Endothelial cell of umbilical vein (primary cell): ENCODE results near the gene SNX33.

Experiments used
- EZH2 ChIP-seq: IDR thresholded peaks from 2 replicates; pipeline ENCODE4 v1.6.1; 2012; ENCODE audit warnings: borderline replicate concordance, low read depth, mild to moderate bottlenecking, moderate library complexity, low read length, inconsistent platforms; ENCODE audit not compliant: severe bottlenecking
- JUN ChIP-seq: IDR thresholded peaks from 2 replicates; pipeline ENCODE4 v1.6.1; 2011; ENCODE audit warnings: borderline replicate concordance, low read depth; ENCODE audit not compliant: insufficient read length, insufficient read depth
- MYC ChIP-seq: IDR thresholded peaks from one replicate; pipeline ENCODE4 v1.6.1; 2011; ENCODE audit warnings: mild to moderate bottlenecking, low read depth, low read length
- POLR2A ChIP-seq: IDR thresholded peaks from 2 replicates; pipeline ENCODE4 v1.6.1; 2012; ENCODE audit warnings: low read depth, mild to moderate bottlenecking, control low read depth, low read length
- POLR2AphosphoS5 ChIP-seq: IDR thresholded peaks from 2 replicates; pipeline ENCODE4 v1.6.1; 2012; ENCODE audit warnings: low read depth, mild to moderate bottlenecking, control low read depth, low read length, moderate library complexity; ENCODE audit not compliant: insufficient read depth
- TF ChIP-seq, protein P1 (sequence below), 2 donors: IDR thresholded peaks; 1 replicate in 1 of 2; 2 replicates in 1 of 2; pipeline ENCODE4 v1.5.1; 2011; ENCODE audit warnings: low read length in 2 of 2, mild to moderate bottlenecking in 2 of 2, moderate library complexity in 2 of 2, control low read depth in 1 of 2, inconsistent platforms in 1 of 2, low read depth in 1 of 2; ENCODE audit not compliant: insufficient read depth in 1 of 2; ENCODE audit errors: extremely low read depth in 1 of 2
- TF ChIP-seq, protein P2 (sequence below): IDR thresholded peaks from 2 replicates; pipeline ENCODE4 v1.6.1; 2011; ENCODE audit not compliant: insufficient read depth, insufficient read length

- no peak for TF ChIP-seq POLR2A
- TF ChIP-seq, protein P1, sequence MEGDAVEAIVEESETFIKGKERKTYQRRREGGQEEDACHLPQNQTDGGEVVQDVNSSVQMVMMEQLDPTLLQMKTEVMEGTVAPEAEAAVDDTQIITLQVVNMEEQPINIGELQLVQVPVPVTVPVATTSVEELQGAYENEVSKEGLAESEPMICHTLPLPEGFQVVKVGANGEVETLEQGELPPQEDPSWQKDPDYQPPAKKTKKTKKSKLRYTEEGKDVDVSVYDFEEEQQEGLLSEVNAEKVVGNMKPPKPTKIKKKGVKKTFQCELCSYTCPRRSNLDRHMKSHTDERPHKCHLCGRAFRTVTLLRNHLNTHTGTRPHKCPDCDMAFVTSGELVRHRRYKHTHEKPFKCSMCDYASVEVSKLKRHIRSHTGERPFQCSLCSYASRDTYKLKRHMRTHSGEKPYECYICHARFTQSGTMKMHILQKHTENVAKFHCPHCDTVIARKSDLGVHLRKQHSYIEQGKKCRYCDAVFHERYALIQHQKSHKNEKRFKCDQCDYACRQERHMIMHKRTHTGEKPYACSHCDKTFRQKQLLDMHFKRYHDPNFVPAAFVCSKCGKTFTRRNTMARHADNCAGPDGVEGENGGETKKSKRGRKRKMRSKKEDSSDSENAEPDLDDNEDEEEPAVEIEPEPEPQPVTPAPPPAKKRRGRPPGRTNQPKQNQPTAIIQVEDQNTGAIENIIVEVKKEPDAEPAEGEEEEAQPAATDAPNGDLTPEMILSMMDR (IDR thresholded peaks at IDR 0.05; ENCODE audit: extremely low read depth in 1 of 2, insufficient read depth in 1 of 2, low read depth in 1 of 2, low read length in 2 of 2), result no peak
- TF ChIP-seq POLR2AphosphoS5, result no peak
- TF ChIP-seq MYC, result no peak
- TF ChIP-seq, protein P2, sequence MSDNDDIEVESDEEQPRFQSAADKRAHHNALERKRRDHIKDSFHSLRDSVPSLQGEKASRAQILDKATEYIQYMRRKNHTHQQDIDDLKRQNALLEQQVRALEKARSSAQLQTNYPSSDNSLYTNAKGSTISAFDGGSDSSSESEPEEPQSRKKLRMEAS, result no peak
- no peak for TF ChIP-seq JUN
- no peak for TF ChIP-seq EZH2
These were observed 25.9 kb downstream of the SNX33 start for GRCh38 chr15:75673426-75674235.
